MCF 10A (cell line): ENCODE results near the gene KCTD16. TPM values are rescaled to one million over a fixed set of nuclear protein-coding genes. Genes with fewer than 3 reads are reported as not detected.

Experiments used
- BruUV-seq: library from RNA; stranded (reverse); fragments of 400-500 nt; replicated peaks from 2 replicates; lab custom pipeline; 2021; lab: Mats Ljungman, UMichigan
- CTCF ChIA-PET: fragments of 300-600 bp; sonication (Branson Sonifier 250); formaldehyde crosslinking; extraction: SDS; loops from one replicate; lab custom pipeline; 2021; ENCODE audit warnings: antibody characterized with exemption, inconsistent platforms; lab: Yijun Ruan, JAX
- POLR2A ChIA-PET: fragments of 300-600, 350-650 bp; sonication (Branson Sonifier 250); formaldehyde crosslinking; extraction: SDS; loops from one replicate; lab custom pipeline; 2020; ENCODE audit warnings: antibody characterized with exemption, inconsistent platforms; lab: Yijun Ruan, JAX
- DNase-seq: peaks from one replicate; pipeline ENCODE4 v3.0.0-alpha.2; 2018; ENCODE audit not compliant: unreplicated experiment
- H3K27ac Mint-ChIP-seq: one replicate; pipeline ENCODE4 v1.8.0; 2022; ENCODE audit warnings: mild to moderate bottlenecking, low read depth, mixed read lengths; ENCODE audit not compliant: unreplicated experiment
- H3K27me3 Mint-ChIP-seq: one replicate; pipeline ENCODE4 v1.8.0; 2022; ENCODE audit warnings: mixed read lengths; ENCODE audit not compliant: insufficient read depth, unreplicated experiment
- H3K36me3 Mint-ChIP-seq: one replicate; pipeline ENCODE4 v1.8.0; 2022; ENCODE audit warnings: mild to moderate bottlenecking, moderate library complexity, mixed read lengths; ENCODE audit not compliant: insufficient read depth, unreplicated experiment
- H3K4me1 Mint-ChIP-seq: one replicate; pipeline ENCODE4 v1.8.0; 2022; ENCODE audit warnings: mixed read lengths; ENCODE audit not compliant: insufficient read depth, unreplicated experiment
- H3K4me3 Mint-ChIP-seq: one replicate; pipeline ENCODE4 v1.8.0; 2022; ENCODE audit warnings: mild to moderate bottlenecking, moderate library complexity, mixed read lengths; ENCODE audit not compliant: unreplicated experiment
- H3K9me3 Mint-ChIP-seq: one replicate; pipeline ENCODE4 v1.8.0; 2022; ENCODE audit warnings: mixed read lengths; ENCODE audit not compliant: unreplicated experiment
- CTCF ChIP-seq: fragments of 200-600 bp; IDR thresholded peaks from one replicate; pipeline ENCODE4 v1.8.0; 2022; ENCODE audit warnings: antibody characterized with exemption, mild to moderate bottlenecking; ENCODE audit not compliant: unreplicated experiment
- intact Hi-C: fragments of 100-400 bp; cut with micrococcal nuclease; formaldehyde crosslinking; loops from 2 replicates; pipeline ENCODE4 v1.14.1; 2022
- total RNA-seq: library from RNA; stranded (reverse); gene quantifications from 2 replicates; pipeline ENCODE4 v1.2.3, GENCODE V29; 2022

The KCTD16 gene
- total RNA-seq, 1 experiment from 2014 or later = 0.16 TPM

- peaks cover 7% of the 10 kb centered on the region for H3K4me1 Mint-ChIP-seq
- no peaks in the 10 kb centered on the region for H3K9me3 Mint-ChIP-seq
- no peaks in the 10 kb centered on the region for H3K27me3 Mint-ChIP-seq
- no peak overlapping the region for H3K4me3 Mint-ChIP-seq
- no peak overlapping the region for H3K27ac Mint-ChIP-seq
- CTCF ChIA-PET = interaction anchor here (0.6 kb wide), 1 partner anchor 41 kb away, joined by 4 read pairs; no protein-coding TSS in a partner anchor
- intact Hi-C loops = no loop called here
- no peaks in the 10 kb centered on the region for H3K36me3 Mint-ChIP-seq
- BruUV-seq = no TSS peak
- no peak for TF ChIP-seq CTCF
- POLR2A ChIA-PET = interaction anchor here (0.5 to 0.7 kb wide), 3 partner anchors 21 to 900 kb away, joined by 3 read pairs; no protein-coding TSS in a partner anchor
- DNase-seq = no peak
Measured at GRCh38 chr5:144313147-144313726, 142.6 kb downstream of the KCTD16 start.

- CTCF ChIA-PET = no interaction called here
- TF ChIP-seq CTCF = no peak
- intact Hi-C loops = no loop called here
- H3K27ac Mint-ChIP-seq = no peak overlapping the region
- no peak overlapping the region for H3K4me3 Mint-ChIP-seq
- POLR2A ChIA-PET = no interaction called here
- H3K27me3 Mint-ChIP-seq = no peaks in the 10 kb centered on the region
- no peaks in the 10 kb centered on the region for H3K36me3 Mint-ChIP-seq
- DNase-seq = no peak
- no peaks in the 10 kb centered on the region for H3K4me1 Mint-ChIP-seq
- H3K9me3 Mint-ChIP-seq = no peaks in the 10 kb centered on the region
- no TSS peak for BruUV-seq
Measured at GRCh38 chr5:144315026-144315425, 144.4 kb downstream of the KCTD16 start.

GRCh38 chr5:144315994-144316634, 145.4 kb downstream of the KCTD16 start:
- H3K4me3 Mint-ChIP-seq = no peak overlapping the region
- DNase-seq = no peak
- ChIA-PET POLR2A (no interaction called here), CTCF (interaction anchor here (0.5 kb wide), 1 partner anchor 112 kb away, joined by 3 read pairs; no protein-coding TSS in a partner anchor)
- no TSS peak for BruUV-seq
- intact Hi-C loops = no loop called here
- H3K9me3 Mint-ChIP-seq = no peaks in the 10 kb centered on the region
- no peak for TF ChIP-seq CTCF
- no peak overlapping the region for H3K27ac Mint-ChIP-seq
- H3K4me1 Mint-ChIP-seq = no peaks in the 10 kb centered on the region
- H3K36me3 Mint-ChIP-seq = no peaks in the 10 kb centered on the region
- H3K27me3 Mint-ChIP-seq = no peaks in the 10 kb centered on the region

GRCh38 chr5:144318011-144318410, 147.3 kb downstream of the KCTD16 start:
- POLR2A ChIA-PET = no interaction called here
- no peak for DNase-seq
- CTCF ChIA-PET = interaction anchor here (1.4 kb wide), 1 partner anchor 14 kb away, joined by 4 read pairs; no protein-coding TSS in a partner anchor
- no peak overlapping the region for H3K4me3 Mint-ChIP-seq
- H3K27ac Mint-ChIP-seq = no peak overlapping the region
- no peaks in the 10 kb centered on the region for H3K36me3 Mint-ChIP-seq
- H3K27me3 Mint-ChIP-seq = no peaks in the 10 kb centered on the region
- H3K4me1 Mint-ChIP-seq = no peaks in the 10 kb centered on the region
- no TSS peak for BruUV-seq
- TF ChIP-seq CTCF = no peak
- intact Hi-C loops = no loop called here
- H3K9me3 Mint-ChIP-seq = no peaks in the 10 kb centered on the region
